Fibroblast of pulmonary artery (primary cell): ENCODE data around the gene GRB10.

Experiments
- DNase-seq: peaks from one replicate; pipeline ENCODE4 v3.0.0-alpha.2; 2010; ENCODE audit warnings: low read depth
- H3K4me3 ChIP-seq: replicated peaks from 2 replicates; pipeline ENCODE4 v1.5.1; 2011; ENCODE audit warnings: low read depth, mild to moderate bottlenecking, control low read depth, low read length, moderate library complexity
- TF ChIP-seq, protein P1 (sequence below): IDR thresholded peaks from 2 replicates; pipeline ENCODE4 v1.5.1; 2011; ENCODE audit warnings: mild to moderate bottlenecking, control low read depth, low read length, inconsistent platforms; ENCODE audit errors: missing control alignments

The GRB10 gene

DNA sequence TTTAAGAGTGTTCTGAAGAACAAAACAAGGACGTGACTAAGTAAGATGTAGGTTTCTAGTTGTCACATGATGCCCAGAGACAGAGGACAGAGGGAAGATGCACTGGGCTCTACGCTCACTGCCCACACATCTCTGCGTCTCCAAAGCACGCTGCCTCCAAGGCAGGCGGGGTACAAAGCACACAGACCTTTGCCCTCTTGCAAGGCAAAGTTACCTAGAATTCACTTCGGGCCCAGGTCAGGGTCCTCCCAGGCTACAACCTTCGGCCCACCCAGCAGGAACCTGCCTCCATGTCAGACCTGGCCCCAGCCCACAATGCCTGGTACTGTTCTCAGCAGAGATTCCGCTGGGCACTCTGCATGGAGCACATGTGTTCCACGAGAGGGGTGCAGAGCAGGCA lies 26.5 kb downstream of the GRB10 start:
- TF ChIP-seq, protein P1, sequence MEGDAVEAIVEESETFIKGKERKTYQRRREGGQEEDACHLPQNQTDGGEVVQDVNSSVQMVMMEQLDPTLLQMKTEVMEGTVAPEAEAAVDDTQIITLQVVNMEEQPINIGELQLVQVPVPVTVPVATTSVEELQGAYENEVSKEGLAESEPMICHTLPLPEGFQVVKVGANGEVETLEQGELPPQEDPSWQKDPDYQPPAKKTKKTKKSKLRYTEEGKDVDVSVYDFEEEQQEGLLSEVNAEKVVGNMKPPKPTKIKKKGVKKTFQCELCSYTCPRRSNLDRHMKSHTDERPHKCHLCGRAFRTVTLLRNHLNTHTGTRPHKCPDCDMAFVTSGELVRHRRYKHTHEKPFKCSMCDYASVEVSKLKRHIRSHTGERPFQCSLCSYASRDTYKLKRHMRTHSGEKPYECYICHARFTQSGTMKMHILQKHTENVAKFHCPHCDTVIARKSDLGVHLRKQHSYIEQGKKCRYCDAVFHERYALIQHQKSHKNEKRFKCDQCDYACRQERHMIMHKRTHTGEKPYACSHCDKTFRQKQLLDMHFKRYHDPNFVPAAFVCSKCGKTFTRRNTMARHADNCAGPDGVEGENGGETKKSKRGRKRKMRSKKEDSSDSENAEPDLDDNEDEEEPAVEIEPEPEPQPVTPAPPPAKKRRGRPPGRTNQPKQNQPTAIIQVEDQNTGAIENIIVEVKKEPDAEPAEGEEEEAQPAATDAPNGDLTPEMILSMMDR = no peak
- H3K4me3 ChIP-seq = no peak overlapping the region
- DNase-seq = no peak

DNA sequence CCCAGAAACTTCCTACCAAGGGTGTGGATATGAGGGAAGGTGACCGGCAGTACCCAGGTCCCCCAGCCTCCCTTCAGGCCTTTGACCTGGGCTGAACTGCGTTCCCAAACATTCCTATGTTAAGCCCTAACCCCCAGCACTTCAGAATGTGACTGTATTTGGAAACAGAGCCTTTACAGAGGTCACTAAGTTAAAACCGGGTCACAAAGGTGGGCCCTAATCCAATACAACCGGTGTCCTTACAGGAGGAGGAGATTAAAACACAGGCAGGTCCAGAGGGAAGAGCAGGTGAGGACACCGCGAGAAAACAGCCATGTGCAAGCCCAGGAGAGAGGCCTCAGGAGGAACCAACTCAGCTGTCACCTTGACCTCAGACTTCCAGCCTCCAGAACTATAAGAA lies 28.0 kb downstream of the GRB10 start:
- DNase-seq = no peak
- H3K4me3 ChIP-seq = no peak overlapping the region
- TF ChIP-seq, protein P1 = no peak

DNA sequence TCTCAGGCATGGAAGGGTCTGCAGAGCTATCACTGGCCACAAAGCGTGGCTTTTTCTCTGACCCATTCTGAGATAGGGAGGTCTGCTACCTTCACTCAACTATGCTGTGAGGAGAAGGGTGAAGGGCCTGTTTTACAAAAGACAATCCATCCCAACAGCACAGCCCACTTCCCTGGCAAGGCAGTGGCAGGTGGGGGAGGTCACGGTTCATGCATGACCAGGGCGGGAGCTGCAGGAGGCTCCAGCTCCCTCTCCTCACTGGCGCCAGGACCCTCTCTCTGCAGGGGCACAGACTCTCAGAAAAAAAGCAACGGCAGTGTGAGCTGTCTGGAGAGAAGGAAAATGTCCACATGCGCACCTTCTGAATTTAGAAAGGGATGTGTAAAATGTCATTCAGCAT lies 28.5 kb downstream of the GRB10 start:
- DNase-seq = no peak
- no peak overlapping the region for H3K4me3 ChIP-seq
- TF ChIP-seq, protein P1 = no peak

DNA sequence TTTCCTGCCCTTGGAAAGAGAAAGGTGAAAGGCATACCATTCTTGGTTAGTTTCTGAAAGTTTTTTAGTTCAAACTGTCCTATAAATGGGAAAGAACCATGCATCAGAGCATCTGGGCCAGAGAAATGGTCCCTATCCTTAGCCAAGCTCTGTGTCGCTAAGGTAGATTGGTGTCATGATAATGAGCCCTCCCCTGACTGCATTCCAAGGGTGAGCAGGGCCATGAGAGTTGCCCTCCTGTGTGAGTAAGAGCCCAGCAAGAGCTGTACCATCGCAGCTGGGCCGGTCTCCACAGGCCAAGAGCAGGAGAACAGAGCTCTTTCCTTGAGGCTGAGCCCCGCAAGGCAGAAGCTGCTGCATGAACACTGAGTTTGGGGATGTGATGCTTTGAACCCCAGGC lies 30.3 kb downstream of the GRB10 start:
- TF ChIP-seq, protein P1 = no peak
- H3K4me3 ChIP-seq = no peak overlapping the region
- no peak for DNase-seq

DNA sequence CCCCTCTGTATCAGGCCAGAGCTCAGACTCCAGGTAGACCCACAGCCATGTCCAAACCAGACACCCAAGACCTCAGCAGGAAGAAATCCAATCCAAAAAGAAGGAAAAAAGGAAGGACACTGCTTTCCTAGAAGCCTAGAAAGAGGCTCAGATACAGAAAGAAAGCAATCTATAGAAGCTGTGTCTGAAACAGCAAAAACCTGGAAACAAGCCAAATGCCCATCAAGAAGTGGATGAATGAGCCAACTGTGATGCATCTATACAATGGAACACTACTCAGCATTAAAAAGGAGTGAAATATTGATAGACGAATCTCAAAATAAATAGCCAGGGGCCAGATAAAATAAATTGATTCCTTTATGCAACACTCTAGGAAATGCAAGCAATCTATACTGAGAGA lies 31.6 kb downstream of the GRB10 start:
- peak; percentile 24 for DNase-seq
- TF ChIP-seq, protein P1 = no peak
- no peak overlapping the region for H3K4me3 ChIP-seq

DNA sequence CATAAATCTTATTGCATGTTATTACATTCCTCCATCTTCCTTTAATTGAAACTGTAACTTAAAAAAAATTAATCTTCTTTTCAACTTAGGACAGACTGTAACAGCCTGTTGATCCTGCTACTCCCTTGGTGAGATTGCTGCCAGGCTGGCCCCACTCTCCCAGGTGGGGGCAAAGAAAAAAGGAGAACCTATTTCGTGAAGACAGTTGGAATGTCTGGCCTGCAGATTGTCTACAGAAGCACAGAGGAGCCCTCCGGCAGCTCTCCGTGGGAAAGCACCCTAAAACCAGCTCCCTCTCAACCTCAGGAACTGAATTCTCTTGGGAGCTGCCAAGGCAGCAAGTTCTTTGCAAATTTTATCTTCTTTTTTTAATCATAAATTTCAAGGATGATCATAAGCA lies 32.8 kb downstream of the GRB10 start:
- TF ChIP-seq, protein P1 = no peak
- H3K4me3 ChIP-seq = no peak overlapping the region
- DNase-seq = no peak

DNA sequence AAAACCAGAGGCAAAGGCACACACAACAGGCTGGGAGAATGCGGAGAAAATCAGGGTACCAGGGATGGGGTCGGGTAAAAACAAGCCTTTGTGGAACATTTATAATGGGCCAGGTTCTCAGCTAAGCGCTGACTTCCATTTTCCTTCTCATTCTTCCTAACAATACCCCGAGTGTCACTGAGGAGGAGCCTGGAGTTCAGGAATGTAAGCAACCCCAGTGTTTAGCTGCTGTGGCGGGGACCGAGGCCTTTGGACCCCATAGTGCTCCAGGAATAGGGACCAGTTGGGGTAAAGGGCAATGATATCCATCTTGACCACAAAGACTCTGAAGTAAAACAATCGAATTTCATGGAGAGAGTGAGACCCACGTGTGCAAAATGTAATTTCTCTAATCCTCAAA lies 34.2 kb downstream of the GRB10 start:
- no peak overlapping the region for H3K4me3 ChIP-seq
- TF ChIP-seq, protein P1 = no peak
- no peak for DNase-seq
